ENCODE data around the gene DCTN2. TPM values are rescaled to one million over a fixed set of nuclear protein-coding genes. Genes with fewer than 3 reads are reported as not detected.

Gene DCTN2
- total and polyA plus RNA-seq, 2 donors (not counting 3 experiments of a cell fraction or from before 2014, with no cell fraction given) = 146 to 161 TPM

DNA sequence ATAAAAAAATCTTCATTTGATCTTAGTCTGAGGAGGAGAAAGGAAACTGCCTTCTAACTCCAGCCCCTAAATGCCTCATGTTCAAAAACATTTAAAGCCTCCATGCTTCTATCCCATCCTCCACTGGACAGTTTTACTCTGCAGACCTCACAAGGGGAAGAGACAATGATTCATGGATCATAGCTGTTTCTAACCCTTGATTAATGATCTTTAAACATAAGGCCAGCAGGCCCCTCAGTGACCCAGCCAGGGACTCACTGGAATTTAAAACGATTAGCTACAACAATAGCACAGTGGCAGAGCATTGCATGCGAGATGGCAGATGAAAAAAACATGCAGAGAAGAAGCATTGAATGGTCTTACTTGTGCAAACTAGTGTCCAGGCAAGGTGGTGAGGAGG is 6.0 kb downstream of the DCTN2 start:
- ChIA-PET CTCF (no interaction called here), POLR2A (no interaction called here)
- DNase-seq (ENCODE audit: low read depth, low spot score) (no peak), FAIRE-seq (peak; percentile 52)
- H3K4me1 ChIP-seq (ENCODE audit: control insufficient read depth, extremely low read depth, insufficient read depth, low read length) = peaks cover 14% of the 10 kb centered on the region
- no peaks in the 10 kb centered on the region for H3K27me3 ChIP-seq (ENCODE audit: control insufficient read depth in 2 of 2, insufficient read depth in 2 of 2, low read length in 2 of 2)
- H3K4me3 ChIP-seq (replicated peaks in 1 of 3; ENCODE audit: insufficient read depth in 1 of 3, low read depth in 1 of 3, low read length in 3 of 3) = no peak overlapping the region
- H3K9me1 ChIP-seq (replicated peaks; ENCODE audit: control insufficient read depth, extremely low read depth, insufficient read depth, low read length) = no peaks in the 10 kb centered on the region
- H3K9ac ChIP-seq (replicated peaks; ENCODE audit: extremely low read depth, insufficient read depth, low read length) = no peak overlapping the region
- dilution Hi-C loops (cut with MboI; ENCODE audit: extremely low pct_ligation_motif_present, low sequenced_read_pairs) = no loop called here
- no TSS peak for BruUV-seq (replicated peaks)
- H3K36me3 ChIP-seq (ENCODE audit: control insufficient read depth in 2 of 2, extremely low read depth in 1 of 2, insufficient read depth in 2 of 2, low read length in 2 of 2) = peaks cover 3 to 11% of the 10 kb centered on the region in 2 experiments
- H4K20me1 ChIP-seq (replicated peaks; ENCODE audit: control insufficient read depth, extremely low read depth, insufficient read depth, low read length) = no peaks in the 10 kb centered on the region
- peaks cover 17% of the 10 kb centered on the region for H3K79me2 ChIP-seq (ENCODE audit: control insufficient read depth, insufficient read depth, low read length)
- H3K4me2 ChIP-seq (ENCODE audit: insufficient read depth, low read length) = no peak overlapping the region
- H3K9me3 ChIP-seq (replicated peaks; ENCODE audit: control insufficient read depth, insufficient read depth, low read length) = no peaks in the 10 kb centered on the region
- H2AFZ ChIP-seq (ENCODE audit: low read depth, low read length) = no peak overlapping the region
- no peak for TF ChIP-seq POLR2A (IDR thresholded peaks at IDR 0.05; ENCODE audit: low read depth, low read length)
- TF ChIP-seq JUN (IDR thresholded peaks at IDR 0.05; ENCODE audit: borderline replicate concordance, insufficient read depth, insufficient read length, low read depth) = no peak
- TF ChIP-seq, protein P1, sequence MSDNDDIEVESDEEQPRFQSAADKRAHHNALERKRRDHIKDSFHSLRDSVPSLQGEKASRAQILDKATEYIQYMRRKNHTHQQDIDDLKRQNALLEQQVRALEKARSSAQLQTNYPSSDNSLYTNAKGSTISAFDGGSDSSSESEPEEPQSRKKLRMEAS (IDR thresholded peaks at IDR 0.05; ENCODE audit: insufficient read depth, insufficient read length) = no peak
- TF ChIP-seq, protein P2, sequence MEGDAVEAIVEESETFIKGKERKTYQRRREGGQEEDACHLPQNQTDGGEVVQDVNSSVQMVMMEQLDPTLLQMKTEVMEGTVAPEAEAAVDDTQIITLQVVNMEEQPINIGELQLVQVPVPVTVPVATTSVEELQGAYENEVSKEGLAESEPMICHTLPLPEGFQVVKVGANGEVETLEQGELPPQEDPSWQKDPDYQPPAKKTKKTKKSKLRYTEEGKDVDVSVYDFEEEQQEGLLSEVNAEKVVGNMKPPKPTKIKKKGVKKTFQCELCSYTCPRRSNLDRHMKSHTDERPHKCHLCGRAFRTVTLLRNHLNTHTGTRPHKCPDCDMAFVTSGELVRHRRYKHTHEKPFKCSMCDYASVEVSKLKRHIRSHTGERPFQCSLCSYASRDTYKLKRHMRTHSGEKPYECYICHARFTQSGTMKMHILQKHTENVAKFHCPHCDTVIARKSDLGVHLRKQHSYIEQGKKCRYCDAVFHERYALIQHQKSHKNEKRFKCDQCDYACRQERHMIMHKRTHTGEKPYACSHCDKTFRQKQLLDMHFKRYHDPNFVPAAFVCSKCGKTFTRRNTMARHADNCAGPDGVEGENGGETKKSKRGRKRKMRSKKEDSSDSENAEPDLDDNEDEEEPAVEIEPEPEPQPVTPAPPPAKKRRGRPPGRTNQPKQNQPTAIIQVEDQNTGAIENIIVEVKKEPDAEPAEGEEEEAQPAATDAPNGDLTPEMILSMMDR (IDR thresholded peaks at IDR 0.05; ENCODE audit: extremely low read depth in 1 of 2, insufficient read depth in 1 of 2, low read depth in 1 of 2, low read length in 2 of 2) = no peak
- no peak for TF ChIP-seq POLR2AphosphoS5 (IDR thresholded peaks at IDR 0.05; ENCODE audit: insufficient read depth, low read depth, low read length)
- TF ChIP-seq FOS (IDR thresholded peaks at IDR 0.05; ENCODE audit: borderline replicate concordance, insufficient read depth, low read length) = no peak
- no peak for TF ChIP-seq EZH2 (IDR thresholded peaks at IDR 0.05; ENCODE audit: borderline replicate concordance, low read depth, low read length, severe bottlenecking)
- no peak for TF ChIP-seq GATA2 (IDR thresholded peaks at IDR 0.05; ENCODE audit: insufficient read depth, insufficient read length, low read depth, low read length)
- no peak for TF ChIP-seq MYC (IDR thresholded peaks at IDR 0.05; ENCODE audit: low read depth, low read length)
- no peak overlapping the region for H3K27ac ChIP-seq (ENCODE audit: insufficient read depth, low read depth, low read length)
- intact Hi-C loops (cut with micrococcal nuclease) = no loop called here

Measured in endothelial cell of umbilical vein (primary cell).